Epithelial cell of proximal tubule (primary cell): ENCODE data around the gene ZFPM1. TPM values are rescaled to one million over a fixed set of nuclear protein-coding genes. Genes with fewer than 3 reads are reported as not detected.

ENCODE experiments used
- DNase-seq: peaks from one replicate; pipeline ENCODE4 v3.0.0-alpha.2; 2011; ENCODE audit warnings: low read depth
- H3K4me3 ChIP-seq: 2 replicates; pipeline ENCODE4 v1.5.1; 2011; ENCODE audit warnings: low read depth, mild to moderate bottlenecking, low read length
- total RNA-seq: library from RNA; depleted of rRNA; stranded (reverse); fragments of >200 nt; gene quantifications from 2 replicates; pipeline ENCODE4 v1.2.3, GENCODE V29; 2015
- TF ChIP-seq, protein P1 (sequence below): conservative IDR thresholded peaks from 2 replicates; pipeline ENCODE4 v1.5.1; 2012; ENCODE audit warnings: low read depth, mild to moderate bottlenecking, low read length

The ZFPM1 gene
- total RNA-seq, 1 donor from 2014 or later = 5.7 TPM

DNA sequence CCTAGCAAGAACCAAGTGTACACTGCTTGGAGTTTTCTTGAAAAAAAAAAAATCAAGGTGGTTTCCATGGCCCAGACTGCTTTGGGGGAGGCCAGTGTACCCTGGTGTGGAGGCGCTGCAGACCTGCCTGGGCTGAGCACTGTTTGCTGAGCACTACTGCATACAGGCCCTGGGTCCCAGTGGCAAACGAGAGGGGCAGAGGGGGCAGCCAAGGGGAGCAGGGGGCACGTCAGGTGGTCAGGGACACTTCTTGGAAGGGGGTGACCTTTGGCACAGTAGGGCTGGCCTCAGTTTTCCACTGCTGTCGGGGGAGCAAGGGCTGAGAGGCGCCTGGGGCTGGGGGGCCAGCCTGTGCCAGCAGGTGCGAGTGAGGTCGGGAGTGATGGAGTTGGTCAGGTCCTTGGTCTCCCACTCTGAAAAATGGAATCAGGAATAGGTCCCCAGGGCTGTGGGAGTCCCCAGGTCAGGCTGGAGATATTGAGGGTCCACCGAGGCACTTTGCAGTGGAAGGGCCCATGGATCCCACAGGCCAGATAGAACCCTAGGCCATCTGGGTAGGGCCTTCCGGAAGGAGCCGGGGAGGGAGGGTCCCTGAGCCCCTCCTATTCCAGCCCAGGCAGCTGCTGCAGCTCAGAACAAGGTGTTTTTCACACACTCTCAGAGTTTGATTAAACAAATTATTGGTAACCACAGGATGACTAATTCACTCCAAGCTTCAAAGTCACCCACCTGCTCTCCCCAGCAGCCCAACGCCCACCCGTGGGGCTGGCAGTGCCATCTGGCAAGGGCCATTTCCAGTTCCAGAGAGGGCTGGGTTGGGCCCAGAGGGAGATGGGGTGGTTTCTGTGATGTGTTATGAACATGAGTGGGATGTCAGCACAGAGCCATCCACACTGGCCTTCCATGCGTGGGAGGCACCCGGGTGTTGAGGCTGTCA is 3.5 kb downstream of the ZFPM1 start:
- peak overlapping the region; percentile 64 for H3K4me3 ChIP-seq
- TF ChIP-seq, protein P1, sequence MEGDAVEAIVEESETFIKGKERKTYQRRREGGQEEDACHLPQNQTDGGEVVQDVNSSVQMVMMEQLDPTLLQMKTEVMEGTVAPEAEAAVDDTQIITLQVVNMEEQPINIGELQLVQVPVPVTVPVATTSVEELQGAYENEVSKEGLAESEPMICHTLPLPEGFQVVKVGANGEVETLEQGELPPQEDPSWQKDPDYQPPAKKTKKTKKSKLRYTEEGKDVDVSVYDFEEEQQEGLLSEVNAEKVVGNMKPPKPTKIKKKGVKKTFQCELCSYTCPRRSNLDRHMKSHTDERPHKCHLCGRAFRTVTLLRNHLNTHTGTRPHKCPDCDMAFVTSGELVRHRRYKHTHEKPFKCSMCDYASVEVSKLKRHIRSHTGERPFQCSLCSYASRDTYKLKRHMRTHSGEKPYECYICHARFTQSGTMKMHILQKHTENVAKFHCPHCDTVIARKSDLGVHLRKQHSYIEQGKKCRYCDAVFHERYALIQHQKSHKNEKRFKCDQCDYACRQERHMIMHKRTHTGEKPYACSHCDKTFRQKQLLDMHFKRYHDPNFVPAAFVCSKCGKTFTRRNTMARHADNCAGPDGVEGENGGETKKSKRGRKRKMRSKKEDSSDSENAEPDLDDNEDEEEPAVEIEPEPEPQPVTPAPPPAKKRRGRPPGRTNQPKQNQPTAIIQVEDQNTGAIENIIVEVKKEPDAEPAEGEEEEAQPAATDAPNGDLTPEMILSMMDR = peak; percentile 1
- no peak for DNase-seq

DNA sequence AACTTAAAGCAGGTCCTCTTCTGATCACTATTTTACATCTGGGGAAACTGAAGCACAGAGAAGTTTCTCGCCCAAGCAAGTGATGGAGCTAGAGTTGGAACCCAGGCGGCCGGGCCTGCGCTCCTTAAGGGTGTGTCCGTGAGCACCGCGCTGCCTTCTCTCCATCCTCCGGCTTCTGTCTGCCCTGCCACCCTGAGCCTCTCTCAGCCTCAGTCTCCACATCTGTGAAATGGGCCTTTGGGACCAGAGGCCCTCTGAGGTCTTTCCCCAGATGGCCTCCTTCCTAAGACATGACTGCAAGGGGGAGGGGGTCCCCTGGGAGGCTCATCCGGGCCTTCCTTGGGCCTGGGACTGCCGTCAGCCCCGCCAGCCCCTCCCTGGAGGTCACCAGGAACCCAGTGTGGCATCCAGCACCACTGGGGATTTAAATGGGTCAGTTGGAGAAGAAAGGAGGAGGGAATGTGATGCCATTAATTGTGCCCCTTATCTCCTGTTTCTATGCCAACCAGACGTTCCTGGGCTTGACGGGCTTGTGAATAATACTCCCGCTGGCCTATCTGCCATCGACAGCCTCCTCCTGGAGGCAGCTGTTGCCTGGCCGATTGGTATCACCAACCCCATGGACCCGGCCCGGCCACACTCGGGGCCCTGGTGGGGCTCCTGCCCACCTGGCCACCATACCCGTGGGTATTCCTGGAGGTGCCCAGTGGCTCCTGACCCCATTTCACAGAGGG is 5.1 kb downstream of the ZFPM1 start:
- TF ChIP-seq, protein P1 = no peak
- no peak overlapping the region for H3K4me3 ChIP-seq
- DNase-seq = no peak

DNA sequence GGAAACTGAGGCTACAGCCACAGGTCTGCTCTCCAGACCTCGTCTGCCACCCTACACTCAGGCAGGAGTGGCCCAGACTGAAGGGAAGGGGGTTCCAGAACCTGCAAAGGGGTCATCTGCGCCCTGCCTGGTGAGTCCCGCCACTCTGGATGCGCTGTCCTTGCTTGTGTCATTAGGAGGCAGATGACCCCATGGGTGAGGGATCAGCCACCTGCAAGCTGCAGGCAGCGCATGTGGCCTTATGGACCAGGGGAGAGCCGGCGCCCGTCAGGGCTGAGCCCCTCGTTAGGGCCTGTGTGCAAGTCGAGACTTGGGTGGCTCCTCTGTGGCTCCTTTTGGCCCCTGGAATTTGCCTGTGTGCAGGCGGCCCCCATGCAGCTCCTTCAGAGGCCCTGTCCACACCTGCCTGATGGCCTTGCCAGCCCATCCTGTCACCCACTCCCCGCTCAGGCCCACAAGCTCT is 5.7 kb downstream of the ZFPM1 start:
- TF ChIP-seq, protein P1 = no peak
- no peak overlapping the region for H3K4me3 ChIP-seq
- DNase-seq = no peak

DNA sequence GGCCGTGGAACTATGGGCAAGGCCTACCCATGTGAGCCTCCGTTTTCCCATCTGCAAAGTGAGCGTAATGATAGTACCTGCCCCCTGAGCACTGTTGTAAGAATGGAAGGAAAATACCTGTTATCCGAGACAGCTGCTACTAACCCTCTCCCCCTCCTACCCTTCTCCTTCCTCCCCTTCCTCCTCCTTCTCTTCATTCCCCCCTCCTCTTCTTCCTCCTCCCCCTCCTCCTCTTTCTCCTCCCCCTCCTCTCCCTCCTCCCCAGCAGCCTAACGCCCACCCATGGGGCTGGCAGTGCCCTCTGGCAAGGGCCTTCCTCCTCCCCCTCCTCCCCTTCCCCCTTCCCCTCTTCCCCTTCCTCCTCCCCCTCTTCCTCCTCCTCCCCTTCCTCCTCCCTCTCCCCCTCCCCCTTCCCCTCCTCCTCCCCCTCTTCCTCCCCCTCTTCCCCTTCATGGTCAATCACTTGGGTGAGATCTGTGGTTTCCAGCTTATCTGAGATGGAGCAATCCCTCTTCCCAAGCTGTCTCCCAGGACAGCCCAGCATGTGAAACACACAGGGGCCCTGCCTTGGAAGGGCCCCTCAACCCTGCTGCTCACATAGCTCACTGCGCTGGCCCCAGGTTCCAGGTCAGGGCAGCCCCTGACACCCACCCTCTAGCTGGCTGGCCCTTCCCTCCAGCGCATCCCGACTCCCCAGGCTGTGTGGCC is 6.4 kb downstream of the ZFPM1 start:
- no peak for DNase-seq
- TF ChIP-seq, protein P1 = no peak
- H3K4me3 ChIP-seq = no peak overlapping the region

DNA sequence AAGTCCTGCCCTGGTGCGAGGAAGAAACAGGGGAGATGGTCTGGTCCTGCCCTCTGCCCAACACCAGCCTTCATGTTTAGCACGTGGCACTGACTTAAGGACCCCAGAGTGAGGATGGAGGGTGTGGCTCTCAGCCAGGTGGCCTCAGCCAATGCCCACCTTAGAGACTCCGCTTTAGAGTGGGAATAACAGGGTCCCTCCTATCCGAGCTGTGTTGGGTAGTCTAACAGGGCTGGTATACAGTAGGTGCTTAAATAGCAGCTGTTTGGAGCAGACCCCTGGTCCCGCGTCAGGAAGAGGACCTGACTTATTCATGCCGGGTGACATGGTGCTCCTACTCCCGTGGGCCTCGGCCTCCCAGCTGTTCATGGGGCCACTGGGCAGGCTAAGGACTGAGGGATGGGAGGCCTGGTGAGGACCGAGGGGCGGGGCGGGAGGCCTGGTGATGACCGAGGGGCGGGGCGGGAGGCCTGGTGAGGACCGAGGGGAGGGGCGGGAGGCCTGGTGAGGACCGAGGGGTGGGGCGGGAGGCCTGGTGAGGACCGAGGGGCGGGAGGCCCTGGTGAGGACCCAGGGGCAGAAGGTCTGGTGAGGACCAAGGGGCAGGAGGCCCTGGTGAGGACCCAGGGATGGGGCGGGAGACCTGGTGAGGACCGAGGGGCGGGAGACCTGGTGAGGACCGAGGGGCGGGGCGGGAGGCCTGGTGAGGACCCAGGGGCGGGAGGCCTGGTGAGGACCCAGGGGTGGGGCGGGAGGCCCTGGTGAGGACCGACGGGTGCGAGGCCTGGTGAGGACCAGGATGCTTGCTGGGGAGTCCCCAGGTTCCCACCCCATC is 7.6 kb downstream of the ZFPM1 start:
- no peak overlapping the region for H3K4me3 ChIP-seq
- TF ChIP-seq, protein P1 = no peak
- DNase-seq = no peak
